COLO829 (cell line): ENCODE measurements around the gene XYLT1.

ENCODE experiments used
- DNase-seq: peaks from one replicate; pipeline ENCODE4 v3.0.0; 2012; ENCODE audit warnings: low spot score

XYLT1 gene

GRCh38 chr16:17258077-17258599, 212.6 kb downstream of the XYLT1 start:
- DNase-seq: no peak

DNA sequence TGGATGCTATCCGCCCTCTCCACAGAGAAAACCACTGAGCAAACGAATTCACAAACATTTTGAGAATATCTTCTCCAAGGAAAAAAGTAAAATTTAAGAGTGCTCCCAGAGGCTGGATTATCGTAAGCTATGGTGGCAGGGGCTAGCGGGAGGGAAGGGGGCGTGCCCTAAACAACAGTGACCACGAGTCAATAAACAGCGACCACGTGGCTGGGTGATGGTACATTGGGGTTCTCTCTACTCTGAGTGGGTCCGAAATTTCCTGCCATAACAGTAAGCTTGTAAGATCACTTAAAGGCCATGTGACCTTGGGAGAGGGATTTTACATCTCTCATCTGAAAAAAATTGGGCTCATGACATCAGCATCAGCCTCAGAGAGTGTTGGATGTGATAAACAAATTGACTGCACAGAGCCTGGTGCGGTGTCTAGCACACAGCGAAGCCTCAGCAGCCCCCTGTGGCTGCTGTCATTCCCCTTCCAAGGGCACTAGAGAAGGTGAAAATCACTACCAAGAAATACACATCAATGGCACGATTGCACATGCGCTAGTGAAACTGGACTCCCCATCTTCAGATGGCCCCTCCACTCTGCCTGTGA, 213.2 kb downstream of the XYLT1 start:
- DNase-seq: no peak

GRCh38 chr16:17252701-17253100, 218.1 kb downstream of the XYLT1 start:
- no peak for DNase-seq

DNA sequence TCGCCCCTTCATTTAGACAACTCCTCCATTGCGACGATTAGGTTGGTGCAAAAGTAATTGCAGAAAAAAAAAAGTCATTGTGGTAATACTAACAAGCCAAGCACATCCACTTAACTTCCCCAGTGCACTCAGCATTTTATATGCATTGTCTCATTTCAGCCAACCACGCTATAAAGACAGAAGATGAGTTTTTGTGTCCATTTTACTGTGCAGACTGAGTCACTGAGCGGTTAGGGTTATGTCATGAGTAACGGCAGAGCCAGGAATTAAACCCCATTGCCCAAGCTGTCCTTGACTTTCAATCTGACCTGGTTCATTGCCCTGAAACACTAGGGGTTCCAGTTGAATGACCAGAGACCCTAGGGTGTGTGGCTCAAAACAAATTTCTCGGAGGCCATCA, 218.7 kb downstream of the XYLT1 start:
- DNase-seq: no peak

DNA sequence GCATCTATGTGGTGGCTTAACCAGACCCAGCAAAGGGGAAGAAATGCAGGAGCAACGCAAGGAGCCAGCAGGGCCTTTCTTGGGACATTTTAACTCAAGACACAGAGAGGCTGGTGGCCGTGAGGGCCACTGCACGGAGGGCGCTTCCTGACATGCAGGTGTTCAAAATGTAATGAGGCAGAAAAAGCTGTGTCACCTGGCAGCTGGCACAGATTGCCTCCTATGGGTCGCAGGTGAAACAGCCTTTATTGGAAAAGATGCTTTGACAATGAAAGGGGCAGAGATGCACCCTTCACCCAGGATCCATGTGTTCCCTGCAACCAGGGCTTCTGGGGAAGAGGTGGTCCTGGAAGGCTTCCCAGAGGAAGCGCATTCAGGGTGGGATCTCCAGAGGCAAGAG, 219.3 kb downstream of the XYLT1 start:
- DNase-seq: no peak

DNA sequence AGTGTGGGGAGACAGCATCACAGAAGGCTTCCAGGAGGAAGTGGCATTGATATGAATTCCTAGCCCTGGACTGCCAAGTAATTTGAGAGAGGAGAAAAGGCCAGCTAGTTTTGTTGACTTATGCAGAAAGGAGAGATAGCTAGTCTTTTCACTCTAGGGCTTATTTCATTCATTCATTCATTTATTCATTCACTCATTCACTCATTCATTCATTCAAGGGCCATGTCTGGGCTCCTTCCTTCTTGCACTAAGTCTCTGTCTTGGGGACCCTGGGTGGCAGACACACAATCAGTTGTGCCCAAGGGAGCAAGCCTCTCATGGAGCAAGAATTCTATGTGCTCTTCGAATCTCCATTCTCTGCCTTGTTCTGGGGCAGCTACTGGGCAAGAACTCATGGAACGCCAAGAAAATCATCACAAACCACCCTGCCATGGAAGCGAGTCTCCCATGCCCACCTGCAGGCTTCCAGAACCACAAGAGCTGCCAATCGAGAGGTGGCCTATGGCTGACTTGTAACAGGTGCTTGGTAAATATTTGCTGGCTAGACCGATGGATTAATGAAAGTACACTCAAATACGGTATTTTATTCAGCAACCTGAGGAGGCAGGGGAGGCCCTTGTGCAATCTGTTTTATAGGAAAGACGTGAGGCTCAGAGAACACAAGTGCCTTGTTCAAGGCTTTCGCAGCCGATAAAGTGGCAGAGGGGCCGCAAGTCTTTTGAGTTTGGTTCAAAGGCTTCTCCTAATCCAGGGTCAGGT, 223.6 kb downstream of the XYLT1 start:
- no peak for DNase-seq

DNA sequence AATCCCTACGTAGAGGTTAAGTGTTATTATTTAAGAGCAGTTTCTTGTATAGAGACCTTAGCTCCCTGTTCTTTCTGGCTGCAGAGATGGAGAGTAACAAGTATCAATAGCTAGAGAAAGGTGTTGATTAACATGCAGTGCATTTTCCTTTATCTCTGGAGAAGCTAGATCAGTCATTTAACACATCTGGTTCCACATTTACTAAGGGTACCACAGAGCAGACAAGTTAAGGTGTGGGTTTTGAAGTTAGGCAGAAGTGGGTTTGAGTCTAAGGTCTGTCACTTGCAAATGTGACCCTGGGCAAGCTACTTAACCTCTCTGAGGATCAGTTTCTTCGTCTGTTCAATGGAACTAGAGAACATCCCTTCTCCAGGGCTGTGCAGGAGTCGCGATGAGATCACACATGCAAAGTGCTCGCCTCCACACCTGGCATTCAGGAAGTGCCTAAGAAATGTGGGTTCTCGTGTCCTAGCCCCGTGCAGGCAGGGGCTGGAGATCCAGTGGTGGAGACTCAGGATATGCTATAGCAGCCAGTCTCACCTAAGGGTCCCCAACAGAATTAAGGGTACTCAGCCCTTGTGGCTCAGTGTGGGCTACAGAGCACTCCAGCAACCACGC, 224.4 kb downstream of the XYLT1 start:
- DNase-seq: no peak

DNA sequence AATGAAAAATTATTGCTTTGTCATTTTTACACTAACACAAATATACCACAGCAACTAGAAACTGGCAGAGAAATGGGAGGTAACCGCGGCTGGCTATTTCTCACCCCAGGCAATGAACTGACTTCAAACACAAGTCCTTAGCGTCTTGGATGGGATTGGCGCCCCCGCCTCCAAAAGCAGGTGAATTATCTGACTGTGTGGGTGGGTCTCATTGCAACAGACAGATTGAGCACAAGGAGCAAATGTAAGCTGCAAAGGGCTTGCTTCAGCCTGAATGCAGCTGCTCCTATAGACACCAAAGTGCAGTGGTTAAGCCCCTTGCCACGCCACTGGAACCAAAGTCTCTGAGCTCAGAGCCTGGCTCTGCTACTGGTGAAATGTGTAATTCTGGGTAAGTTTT, 225.0 kb downstream of the XYLT1 start:
- no peak for DNase-seq

- DNase-seq: no peak
Measured at GRCh38 chr16:17244872-17245551, 225.7 kb downstream of the XYLT1 start.

- DNase-seq: no peak
Measured at GRCh38 chr16:17241264-17241835, 229.4 kb downstream of the XYLT1 start.

DNA sequence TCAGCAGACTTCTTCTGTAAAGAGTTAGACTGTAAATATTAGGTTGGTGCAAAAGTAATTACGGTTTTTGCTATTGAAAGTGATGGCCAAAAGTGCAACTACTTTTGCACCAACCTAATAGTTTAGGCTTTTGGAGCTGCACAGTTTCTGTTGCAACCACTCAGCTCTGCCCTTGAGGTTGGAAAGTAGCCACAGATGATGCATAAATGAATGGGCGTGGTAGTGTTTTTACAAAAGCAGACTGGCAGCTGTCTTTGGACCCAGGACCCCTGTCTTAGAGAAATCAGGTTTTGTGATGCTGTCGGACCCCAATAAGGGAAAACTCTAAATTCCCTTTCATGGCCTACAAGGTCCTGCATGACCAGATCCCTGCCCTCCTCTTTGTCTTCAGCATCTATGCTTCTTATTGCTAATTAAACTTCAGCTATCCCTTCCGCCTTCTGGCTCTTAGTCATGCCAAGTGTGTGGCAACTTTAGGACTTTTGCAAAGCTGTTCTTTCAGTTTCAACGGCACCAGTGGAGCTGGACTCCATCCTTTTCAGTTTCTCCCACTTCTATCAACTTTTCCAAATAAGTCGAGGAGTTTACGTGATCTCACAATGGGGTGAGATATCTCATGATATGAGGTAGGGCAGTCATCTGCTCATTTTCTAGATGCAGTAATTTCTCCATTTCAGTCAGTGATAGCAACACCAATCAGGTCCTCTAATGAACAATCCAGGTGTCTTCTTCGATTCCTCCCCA, 232.3 kb downstream of the XYLT1 start:
- no peak for DNase-seq

GRCh38 chr16:17237350-17237944, 233.3 kb downstream of the XYLT1 start:
- no peak for DNase-seq

DNA sequence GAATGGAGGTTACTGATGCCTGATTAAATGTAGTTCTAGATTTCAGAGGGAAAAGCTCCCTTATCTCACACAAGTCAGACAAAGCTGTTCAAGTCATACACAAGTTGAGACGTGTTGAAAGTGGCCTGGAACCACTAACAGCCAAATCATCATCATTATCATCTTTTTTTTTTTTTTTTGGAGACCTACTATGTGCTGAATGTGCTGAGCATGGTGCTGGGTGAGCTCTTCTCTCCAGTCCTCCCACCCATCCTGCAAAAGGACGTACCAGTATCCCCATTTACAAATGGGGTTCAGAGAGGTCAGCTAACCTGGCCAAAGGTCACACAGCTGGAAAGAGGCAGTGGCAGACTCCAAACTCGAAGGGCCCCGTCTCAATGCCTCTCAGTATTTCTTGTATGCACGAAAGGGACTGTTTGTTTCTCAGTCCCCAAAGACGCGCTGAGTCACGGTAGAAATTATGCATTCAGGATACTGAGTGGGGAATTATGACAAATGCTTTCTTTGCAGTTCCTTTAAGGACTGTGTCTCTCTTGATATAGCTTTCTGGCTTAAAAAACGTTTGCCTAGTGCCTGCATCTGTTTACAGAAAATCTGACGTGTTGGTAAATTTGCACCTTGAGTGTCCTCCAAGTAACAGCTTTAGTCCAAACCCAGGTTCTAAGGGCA, 235.5 kb downstream of the XYLT1 start:
- DNase-seq: no peak

GRCh38 chr16:17233318-17234002, 237.3 kb downstream of the XYLT1 start:
- no peak for DNase-seq

DNA sequence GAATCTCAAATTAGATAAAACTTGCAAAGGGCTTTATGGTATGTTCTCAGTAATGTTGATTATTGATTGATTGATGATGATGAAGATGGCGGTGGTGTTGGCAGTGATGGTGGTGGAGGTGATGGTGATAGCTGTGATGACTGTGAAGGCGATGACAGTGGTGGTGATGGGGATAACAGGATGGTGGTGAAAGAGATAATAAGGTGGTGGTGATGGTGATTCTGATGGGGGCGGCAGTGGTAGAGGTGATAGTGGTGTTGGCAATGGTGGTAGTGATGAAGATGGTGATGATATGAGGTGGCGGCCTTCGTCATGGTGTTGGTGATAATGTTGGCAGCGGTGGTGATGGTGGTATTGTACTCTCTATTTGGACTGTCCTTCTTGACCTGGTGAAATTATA, 238.3 kb downstream of the XYLT1 start:
- DNase-seq: no peak

DNA sequence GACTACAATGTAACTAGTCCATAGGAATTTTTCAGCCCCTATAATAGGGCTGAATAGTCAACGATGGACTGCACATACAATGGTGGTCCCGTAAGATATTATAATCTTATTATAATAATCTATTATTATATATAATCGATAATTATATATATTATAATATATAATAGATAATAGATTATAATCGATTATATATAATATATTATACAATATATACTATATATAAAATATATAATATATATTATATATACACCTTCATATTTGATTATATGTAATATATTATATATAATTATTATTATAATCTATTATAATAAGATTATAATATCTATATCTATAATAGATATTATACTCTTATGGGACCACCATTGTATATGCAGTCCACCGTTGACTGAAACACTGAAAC, 238.8 kb downstream of the XYLT1 start:
- DNase-seq: no peak

DNA sequence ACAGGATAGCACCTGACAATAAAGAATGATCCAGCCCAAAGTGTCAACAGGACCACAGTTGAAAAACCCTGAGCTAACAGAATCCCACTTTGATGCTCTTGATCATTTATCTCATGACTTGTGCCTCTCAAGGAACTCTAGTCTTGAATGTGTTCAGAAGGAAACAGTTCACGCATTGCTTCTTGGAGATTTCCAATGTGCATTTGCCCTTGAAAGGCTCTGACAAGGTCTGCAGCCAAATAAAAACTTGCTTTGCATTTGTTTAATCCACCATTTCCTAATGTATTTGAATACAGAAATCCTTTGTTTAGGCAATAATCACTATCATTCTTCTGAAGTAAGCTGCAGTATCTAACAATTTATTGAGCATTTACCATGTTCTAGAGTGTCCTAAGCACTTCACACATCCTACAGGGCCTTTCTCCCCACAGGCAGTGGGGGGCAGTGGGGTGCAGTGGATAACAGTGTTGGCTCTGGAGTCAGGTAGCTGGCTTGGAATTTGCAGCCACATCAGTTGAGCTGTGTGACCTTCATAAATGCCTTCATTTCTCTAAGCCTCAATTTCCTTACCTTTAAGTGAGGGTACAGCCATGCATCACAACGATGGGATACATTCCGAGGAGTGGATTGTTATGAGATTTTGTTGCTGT, 239.7 kb downstream of the XYLT1 start:
- no peak for DNase-seq

GRCh38 chr16:17229766-17230165, 241.0 kb downstream of the XYLT1 start:
- DNase-seq: no peak

- DNase-seq: no peak
Measured at GRCh38 chr16:17229131-17229530, 241.6 kb downstream of the XYLT1 start.

DNA sequence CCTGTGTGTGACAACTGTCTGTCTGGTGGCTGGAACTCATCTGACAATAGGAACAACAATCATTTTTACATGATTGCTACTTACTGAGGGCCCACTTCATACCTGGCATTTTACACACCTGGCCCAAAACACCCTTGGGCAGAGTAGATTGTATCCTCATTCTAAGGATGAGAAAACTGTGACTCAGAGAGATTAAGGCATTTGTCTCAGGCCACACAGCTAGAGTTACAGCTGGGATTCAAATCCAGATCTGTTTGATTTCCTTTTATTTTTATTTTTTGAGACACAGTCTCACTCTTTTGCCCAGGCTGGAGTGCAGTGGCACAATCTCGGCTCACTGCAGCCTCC, 242.1 kb downstream of the XYLT1 start:
- DNase-seq: no peak
